Gastrocnemius medialis (tissue), 4 donors: ENCODE results near the gene NUDT1. TPM values are rescaled to one million over a fixed set of nuclear protein-coding genes. Genes with fewer than 3 reads are reported as not detected.

ENCODE experiments used
- ATAC-seq, 2 donors: fragments of 150-250 bp; one replicate each; pipeline ENCODE4 v1.9.1; 2016
- DNase-seq, 2 donors: peaks; one replicate each; pipeline ENCODE4 v3.0.0-alpha.2; 2019
- H3K27ac ChIP-seq, 4 donors: fragments of 200-600 bp; sonication (generic); 1 replicate in 1 of 4; 2 replicates in 3 of 4; pipeline ENCODE4 v1.5.1; 2016 to 2018; ENCODE audit warnings: mild to moderate bottlenecking in 2 of 4, moderate library complexity in 1 of 4
- H3K27me3 ChIP-seq, 3 donors: fragments of 200-600 bp; sonication (generic) in 2 of 3; 1 replicate in 1 of 3; 2 replicates in 2 of 3; pipeline versions ENCODE4 v1.5.1 to v1.6.0; 2016 to 2019; ENCODE audit warnings: mild to moderate bottlenecking in 1 of 3, moderate library complexity in 1 of 3
- H3K36me3 ChIP-seq, 2 donors: fragments of 200-600 bp; sonication (generic) in 1 of 2; one replicate each; pipeline ENCODE4 v1.5.1; 2017 to 2018
- H3K4me1 ChIP-seq, 2 donors: fragments of 200-600 bp; sonication (generic) in 1 of 2; one replicate each; pipeline ENCODE4 v1.5.1; 2016 to 2017; ENCODE audit warnings: mild to moderate bottlenecking in 2 of 2
- H3K4me3 ChIP-seq, 4 donors: fragments of 200-600 bp; sonication (generic) in 3 of 4; 1 replicate in 1 of 4; 2 replicates in 3 of 4; pipeline ENCODE4 v1.5.1; 2016 to 2019; ENCODE audit warnings: mild to moderate bottlenecking in 2 of 4
- H3K9me3 ChIP-seq, 3 donors: fragments of 200-600 bp; sonication (generic) in 2 of 3; 1 replicate in 1 of 3; 2 replicates in 2 of 3; pipeline ENCODE4 v1.5.1; 2016 to 2019
- POLR2A ChIP-seq, 2 donors: fragments of 450-650 bp; IDR thresholded peaks; one replicate each; pipeline ENCODE4 v1.6.1; 2017; ENCODE audit warnings: antibody characterized with exemption in 2 of 2, mild to moderate bottlenecking in 2 of 2, moderate library complexity in 2 of 2
- in situ Hi-C, 4 donors: fragments of 200-750 bp; cut with MboI; loops; one replicate each; pipeline versions ENCODE4 v1.15.0 to v1.8.0; 2017; ENCODE audit warnings: low sequenced_read_pairs in 4 of 4
- intact Hi-C: fragments of 100-400 bp; cut with DNase I; formaldehyde crosslinking; loops from one replicate; pipeline ENCODE4 v1.15.1; 2023; ENCODE audit warnings: low total_unique reads
- total RNA-seq, 4 donors: library from RNA; depleted of rRNA; stranded (reverse); fragments of >200 nt; gene quantifications; one replicate each; pipeline versions ENCODE4 v1.1.0 to v1.2.3, GENCODE V29; 2016
- TF ChIP-seq, protein P1 (sequence below), 5 experiments: fragments of 450-650 bp in 3 of 5; fragments of 200-600 bp in 2 of 5; sonication (generic) in 2 of 5; IDR thresholded peaks in 4 of 5; conservative IDR thresholded peaks in 1 of 5; 1 replicate in 4 of 5; 2 replicates in 1 of 5; pipeline ENCODE4 v1.5.1; 2016 to 2019; ENCODE audit warnings: antibody characterized with exemption in 5 of 5, mild to moderate bottlenecking in 3 of 5, moderate library complexity in 3 of 5

Gene NUDT1
- total RNA-seq, 4 donors from 2014 or later: 14.7 to 22.5 (median 18.1) TPM

DNA sequence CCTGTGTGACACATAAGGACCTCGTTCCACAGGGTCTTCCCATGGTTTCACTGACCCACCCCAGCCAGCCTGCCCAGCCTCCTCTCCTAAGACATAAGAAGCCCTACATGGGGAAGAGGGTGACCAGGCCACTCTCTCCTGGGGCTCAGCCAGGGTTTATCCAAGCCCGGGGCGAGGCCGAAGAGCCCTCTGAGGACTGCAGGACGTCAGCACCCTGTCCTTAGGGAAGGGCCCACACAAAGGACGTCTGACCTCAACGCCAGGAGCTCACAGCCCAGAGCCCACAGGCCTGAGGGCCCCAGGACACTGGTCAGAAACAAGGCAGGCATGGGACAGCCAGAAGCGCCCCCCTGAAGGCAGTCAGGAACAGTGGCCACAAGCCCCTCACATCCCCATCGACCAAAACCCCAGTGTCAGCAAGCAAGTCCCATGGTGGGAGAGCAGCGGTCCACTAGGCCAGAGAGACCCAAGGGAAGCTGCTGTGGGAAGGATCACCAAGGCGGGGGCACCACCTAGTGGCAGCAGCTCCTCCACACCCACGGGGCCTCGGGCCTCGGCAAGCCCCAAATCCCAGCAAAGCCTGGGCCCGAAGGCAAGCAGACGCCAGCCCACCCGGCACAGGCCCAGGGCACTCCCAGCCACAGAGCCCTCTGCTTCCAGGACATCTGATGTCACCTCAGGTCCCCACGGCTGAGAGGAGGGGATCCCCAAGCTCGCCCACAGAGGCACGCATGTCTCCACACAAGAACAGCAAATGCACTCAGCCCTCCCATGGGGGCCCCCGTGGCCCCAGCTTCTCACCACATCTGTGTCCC, 32.7 kb upstream of the NUDT1 start:
- H3K27me3 ChIP-seq: no peaks in the 10 kb centered on the region
- intact Hi-C loops (loop anchor here (1.0 to 2.0 kb wide), 2 partner anchors 105 to 545 kb away; no protein-coding TSS in a partner anchor), in situ Hi-C loops (loop anchor here in 2 of 4 donors (25.0 kb wide), 2 partner anchors 547 to 622 kb away; partner anchors contain the start of gene ELFN1 (in 1 of the 2))
- no peak overlapping the region for H3K4me3 ChIP-seq
- DNase-seq: peak; percentile 38 to 53
- TF ChIP-seq, protein P1, sequence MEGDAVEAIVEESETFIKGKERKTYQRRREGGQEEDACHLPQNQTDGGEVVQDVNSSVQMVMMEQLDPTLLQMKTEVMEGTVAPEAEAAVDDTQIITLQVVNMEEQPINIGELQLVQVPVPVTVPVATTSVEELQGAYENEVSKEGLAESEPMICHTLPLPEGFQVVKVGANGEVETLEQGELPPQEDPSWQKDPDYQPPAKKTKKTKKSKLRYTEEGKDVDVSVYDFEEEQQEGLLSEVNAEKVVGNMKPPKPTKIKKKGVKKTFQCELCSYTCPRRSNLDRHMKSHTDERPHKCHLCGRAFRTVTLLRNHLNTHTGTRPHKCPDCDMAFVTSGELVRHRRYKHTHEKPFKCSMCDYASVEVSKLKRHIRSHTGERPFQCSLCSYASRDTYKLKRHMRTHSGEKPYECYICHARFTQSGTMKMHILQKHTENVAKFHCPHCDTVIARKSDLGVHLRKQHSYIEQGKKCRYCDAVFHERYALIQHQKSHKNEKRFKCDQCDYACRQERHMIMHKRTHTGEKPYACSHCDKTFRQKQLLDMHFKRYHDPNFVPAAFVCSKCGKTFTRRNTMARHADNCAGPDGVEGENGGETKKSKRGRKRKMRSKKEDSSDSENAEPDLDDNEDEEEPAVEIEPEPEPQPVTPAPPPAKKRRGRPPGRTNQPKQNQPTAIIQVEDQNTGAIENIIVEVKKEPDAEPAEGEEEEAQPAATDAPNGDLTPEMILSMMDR (IDR thresholded peaks at IDR 0.05 in 4 of 5, conservative IDR thresholded peaks at IDR 0.05 in 1 of 5): peak; percentile 52 to 83 (median 74)
- no peak for TF ChIP-seq POLR2A (IDR thresholded peaks at IDR 0.05)
- H3K4me1 ChIP-seq: peaks cover 0 to 7% of the 10 kb centered on the region in 2 donors
- ATAC-seq: peak; percentile 46 to 83
- no peaks in the 10 kb centered on the region for H3K9me3 ChIP-seq
- H3K36me3 ChIP-seq: peaks cover 0 to 37% of the 10 kb centered on the region in 2 donors
- no peak overlapping the region for H3K27ac ChIP-seq

DNA sequence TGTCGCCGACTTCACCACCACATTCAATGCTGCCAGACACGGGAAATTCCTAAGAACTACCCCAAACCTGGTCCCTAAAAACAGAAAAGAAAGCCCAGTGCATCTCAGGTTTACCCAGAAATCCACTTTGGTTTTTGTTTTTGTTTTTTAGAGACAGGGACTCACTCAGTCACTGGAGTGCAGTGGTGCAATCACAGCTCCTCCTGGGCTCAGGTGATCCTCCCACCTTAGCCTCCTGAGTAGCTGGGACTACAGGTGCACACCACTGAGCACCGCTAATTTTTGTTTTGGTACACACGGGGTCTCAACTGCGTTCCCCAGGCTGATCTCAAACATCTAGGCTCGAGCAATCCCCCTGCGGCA, 32.1 kb upstream of the NUDT1 start:
- no peaks in the 10 kb centered on the region for H3K9me3 ChIP-seq
- H3K36me3 ChIP-seq: peaks cover 0 to 42% of the 10 kb centered on the region in 2 donors
- in situ Hi-C loops: loop anchor here in 2 of 4 donors (25.0 kb wide), 2 partner anchors 548 to 623 kb away; partner anchors contain the start of gene ELFN1 (in 1 of the 2)

DNA sequence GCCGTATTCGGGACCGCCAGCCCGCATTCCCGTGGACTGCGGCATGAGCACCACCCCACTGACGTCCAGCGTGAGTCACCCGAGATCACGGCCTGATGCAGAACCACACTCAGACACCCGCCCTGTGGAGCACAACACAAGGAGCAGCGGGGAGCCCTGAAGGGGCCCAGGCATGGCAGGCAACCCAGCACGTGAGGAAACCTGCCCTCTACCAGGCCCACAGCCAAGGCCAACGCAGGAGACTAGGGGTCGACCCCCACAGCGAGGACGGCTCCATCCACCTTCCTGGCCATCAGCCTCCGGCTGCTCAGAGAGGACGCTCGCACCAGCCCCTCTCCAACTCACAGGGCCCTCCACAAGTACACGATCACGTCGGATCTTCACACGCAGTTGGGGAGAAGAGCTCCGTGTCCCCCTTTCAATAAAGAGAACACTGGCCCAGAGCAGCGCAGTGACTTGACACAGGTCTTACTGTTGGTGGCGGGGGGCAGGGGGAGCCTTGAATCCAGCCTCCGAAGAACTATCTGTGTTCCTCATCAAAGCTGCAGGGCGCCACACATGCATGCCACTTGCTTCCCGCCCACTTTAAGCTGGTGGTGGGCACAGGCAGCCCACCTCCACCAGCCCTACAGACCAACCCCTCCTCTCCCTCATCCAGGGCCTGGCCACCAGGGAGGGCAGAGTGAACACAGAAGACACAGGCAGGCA, 31.3 kb upstream of the NUDT1 start:
- Histone ChIP-seq H3K36me3 (peaks cover 0 to 47% of the 10 kb centered on the region in 2 donors), H3K27me3 (no peaks in the 10 kb centered on the region), H3K27ac (no peak overlapping the region), H3K4me1 (peaks cover 0 to 7% of the 10 kb centered on the region in 2 donors), H3K4me3 (no peak overlapping the region), H3K9me3 (no peaks in the 10 kb centered on the region)
- DNase-seq (no peak), ATAC-seq (no peak)
- intact Hi-C loops: no loop called here
- in situ Hi-C loops: loop anchor here in 2 of 4 donors (25.0 kb wide), 2 partner anchors 548 to 623 kb away; partner anchors contain the start of gene ELFN1 (in 1 of the 2)
- no peak for TF ChIP-seq POLR2A (IDR thresholded peaks at IDR 0.05)
- TF ChIP-seq, protein P1 (IDR thresholded peaks at IDR 0.05 in 4 of 5, conservative IDR thresholded peaks at IDR 0.05 in 1 of 5): no peak

More for the DNA sequence above, 32.1 kb upstream of the NUDT1 start:
- TF ChIP-seq, protein P1 (IDR thresholded peaks at IDR 0.05 in 4 of 5, conservative IDR thresholded peaks at IDR 0.05 in 1 of 5): no peak
- no peak for TF ChIP-seq POLR2A (IDR thresholded peaks at IDR 0.05)
- Histone ChIP-seq H3K27ac (no peak overlapping the region), H3K27me3 (no peaks in the 10 kb centered on the region), H3K4me3 (no peak overlapping the region), H3K4me1 (peaks cover 0 to 7% of the 10 kb centered on the region in 2 donors)
- DNase-seq: no peak
- ATAC-seq: no peak
- intact Hi-C loops: loop anchor here (1.0 to 2.0 kb wide), 2 partner anchors 106 to 545 kb away; no protein-coding TSS in a partner anchor

DNA sequence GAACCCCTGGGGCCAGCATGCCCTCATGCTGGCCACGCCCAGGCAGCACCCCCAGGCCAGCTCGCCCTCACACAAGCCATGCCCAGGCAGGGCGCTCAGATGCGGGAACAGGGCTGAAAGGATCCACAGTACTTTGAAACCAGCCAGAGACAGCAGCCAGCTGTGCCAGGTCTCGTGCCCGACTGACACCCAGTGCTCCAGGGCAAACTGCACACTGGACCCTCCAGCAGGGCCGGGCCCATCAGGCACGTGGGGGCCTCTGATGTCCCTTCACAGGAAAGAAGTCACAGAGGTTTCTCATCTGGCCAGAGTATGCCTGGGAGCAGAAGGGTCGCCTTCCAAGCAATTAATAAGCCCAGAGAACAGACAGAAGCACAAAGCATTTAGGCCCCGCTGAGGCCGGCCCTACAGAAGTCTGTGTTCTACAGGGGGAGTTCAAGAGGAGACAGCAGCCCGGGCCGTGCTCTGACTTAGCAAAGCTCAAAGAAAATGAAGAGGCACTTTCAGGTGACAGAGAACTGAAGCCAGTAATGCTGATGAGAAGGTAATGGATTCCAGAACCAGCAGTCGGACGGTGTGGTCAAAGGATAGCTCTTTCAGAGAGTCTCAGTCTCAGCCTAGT, 30.7 kb upstream of the NUDT1 start:
- peaks cover 0 to 54% of the 10 kb centered on the region in 2 donors for H3K36me3 ChIP-seq
- in situ Hi-C loops: loop anchor here in 2 of 4 donors (25.0 kb wide), 2 partner anchors 549 to 624 kb away; partner anchors contain the start of gene ELFN1 (in 1 of the 2)

More for the DNA sequence above, 30.7 kb upstream of the NUDT1 start:
- intact Hi-C loops: no loop called here
- Histone ChIP-seq H3K27me3 (no peaks in the 10 kb centered on the region), H3K9me3 (no peaks in the 10 kb centered on the region), H3K27ac (no peak overlapping the region), H3K4me1 (peaks cover 0 to 7% of the 10 kb centered on the region in 2 donors), H3K4me3 (no peak overlapping the region)
- no peak for ATAC-seq
- no peak for DNase-seq
- TF ChIP-seq POLR2A (IDR thresholded peaks at IDR 0.05): no peak
- TF ChIP-seq, protein P1 (IDR thresholded peaks at IDR 0.05 in 4 of 5, conservative IDR thresholded peaks at IDR 0.05 in 1 of 5): no peak
